ENCODE measurements around the gene ABCC6.
"Not testable (repeated sequence)": the region's sequence is repeated elsewhere in the genome, so short reads cannot be mapped to it uniquely, and the experiment has no call there.

ABCC6 gene

DNA sequence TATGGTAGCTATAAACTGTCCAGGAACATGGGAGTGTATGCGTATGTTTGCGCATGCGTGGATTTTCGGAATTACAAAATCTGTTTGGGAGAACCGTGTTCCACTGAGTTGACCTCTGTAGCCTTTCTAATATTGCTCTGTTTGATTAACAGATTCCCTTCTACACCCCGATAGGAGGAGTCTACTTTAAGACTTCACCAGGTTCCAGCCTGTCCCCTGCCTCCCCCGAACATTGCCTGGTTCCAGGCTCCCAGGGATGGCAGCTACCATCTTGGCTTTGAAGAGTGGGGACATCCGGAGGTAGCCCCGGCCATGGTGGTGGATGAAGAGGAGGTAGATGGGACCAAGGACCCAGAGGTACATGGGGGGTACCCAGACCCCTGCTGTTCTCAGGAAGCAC is 1.9 kb downstream of the ABCC6 start:
- not testable (repeated sequence) for DNase-seq

DNA sequence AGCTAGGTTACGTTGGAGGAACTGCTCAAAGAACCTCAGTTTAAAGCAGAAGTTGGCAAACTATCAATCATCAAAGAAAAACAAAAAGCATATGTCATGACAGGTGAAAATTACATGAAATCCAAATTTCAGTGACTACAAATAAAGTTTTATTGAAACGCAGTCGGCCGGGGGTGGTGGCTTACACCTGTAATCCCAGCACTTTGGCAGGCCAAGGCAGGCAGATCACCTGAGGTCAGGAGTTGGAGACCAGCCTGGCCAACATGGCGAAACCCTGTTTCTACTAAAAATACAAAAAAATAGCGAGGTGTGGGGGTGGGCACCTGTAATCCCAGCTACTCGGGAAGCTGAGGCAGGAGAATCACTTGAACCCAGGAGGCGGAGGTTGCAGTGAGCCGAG is 2.8 kb downstream of the ABCC6 start:
- not testable (repeated sequence) for DNase-seq

DNA sequence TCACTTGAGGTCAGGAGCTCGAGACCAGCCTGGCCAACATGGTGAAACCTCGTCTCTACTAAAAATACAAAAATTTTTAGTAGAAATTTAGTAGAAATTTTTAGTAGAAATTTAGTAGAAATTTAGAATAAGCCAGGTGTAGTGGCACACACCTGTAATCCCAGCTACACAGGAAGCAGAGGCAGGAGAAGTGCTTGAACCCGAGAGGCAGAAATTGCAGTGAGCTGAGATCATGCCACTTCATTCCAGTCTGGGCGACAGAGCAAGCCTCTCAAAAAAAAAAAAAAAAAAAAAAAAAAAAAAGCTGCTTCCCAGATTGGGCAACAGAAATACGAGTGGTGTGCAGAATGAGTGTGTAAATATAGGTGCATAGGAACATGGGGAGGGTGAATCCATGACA is 4.5 kb downstream of the ABCC6 start:
- not testable (repeated sequence) for DNase-seq

DNA sequence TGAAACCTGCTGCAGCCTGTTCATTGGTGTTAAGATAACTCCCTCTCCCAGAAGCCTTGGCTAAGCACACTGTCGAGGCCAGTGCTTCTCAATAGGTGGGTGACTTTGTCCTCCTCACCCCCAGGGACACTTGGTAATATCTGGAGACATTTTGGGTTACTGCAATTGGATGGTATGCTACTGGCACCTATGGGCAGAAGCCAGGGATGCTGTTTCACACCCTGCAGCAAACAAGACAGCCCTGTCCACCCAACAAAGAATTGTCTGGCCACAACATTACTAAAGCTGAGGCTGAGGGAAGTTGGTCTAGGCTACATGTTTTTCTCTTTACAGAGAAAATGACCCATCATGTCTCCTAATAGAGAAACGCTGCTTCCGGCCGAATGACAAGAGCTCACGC is 4.9 kb downstream of the ABCC6 start:
- not testable (repeated sequence) for DNase-seq

DNA sequence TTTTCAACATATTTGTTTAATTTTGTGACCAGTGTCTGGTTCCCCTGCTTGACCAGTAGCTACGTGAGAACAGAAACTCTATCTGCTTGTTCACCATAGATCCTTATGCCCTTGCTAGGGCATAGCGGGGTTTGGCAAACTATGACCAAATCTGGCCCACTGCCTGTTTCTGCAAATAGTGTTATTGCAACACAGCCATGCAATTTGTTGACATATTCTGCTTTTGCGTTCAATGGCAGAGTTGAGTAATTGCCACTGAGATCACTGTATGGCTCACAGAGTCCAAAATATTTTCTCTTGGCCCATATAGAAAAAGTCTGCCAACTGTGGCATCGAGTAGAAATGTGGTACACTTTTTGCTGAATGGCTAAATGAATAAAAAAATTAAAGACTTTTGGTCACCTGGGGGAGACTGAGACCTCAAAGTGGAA is 9.4 kb downstream of the ABCC6 start:
- not testable (repeated sequence) for DNase-seq

DNA sequence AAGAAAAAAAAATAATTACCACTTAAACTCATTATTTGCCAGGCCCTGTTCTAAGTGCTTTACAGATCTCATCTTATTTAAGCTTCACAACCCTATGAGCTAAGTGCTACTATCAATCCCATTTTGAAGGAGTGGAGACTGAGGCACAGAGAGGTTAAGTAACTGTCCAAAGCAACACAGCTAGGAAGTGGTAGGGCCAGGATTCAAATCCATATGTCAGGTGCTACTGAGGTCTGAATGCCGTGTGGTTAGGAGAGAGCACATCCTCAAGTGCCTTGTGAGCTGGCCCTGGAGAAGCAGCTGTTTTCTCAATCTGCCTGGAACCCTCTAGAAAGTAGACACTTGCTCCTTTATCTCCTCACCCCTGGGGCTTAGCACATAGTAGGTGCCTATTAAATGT is 11.9 kb downstream of the ABCC6 start:
- DNase-seq = not testable (repeated sequence)

DNA sequence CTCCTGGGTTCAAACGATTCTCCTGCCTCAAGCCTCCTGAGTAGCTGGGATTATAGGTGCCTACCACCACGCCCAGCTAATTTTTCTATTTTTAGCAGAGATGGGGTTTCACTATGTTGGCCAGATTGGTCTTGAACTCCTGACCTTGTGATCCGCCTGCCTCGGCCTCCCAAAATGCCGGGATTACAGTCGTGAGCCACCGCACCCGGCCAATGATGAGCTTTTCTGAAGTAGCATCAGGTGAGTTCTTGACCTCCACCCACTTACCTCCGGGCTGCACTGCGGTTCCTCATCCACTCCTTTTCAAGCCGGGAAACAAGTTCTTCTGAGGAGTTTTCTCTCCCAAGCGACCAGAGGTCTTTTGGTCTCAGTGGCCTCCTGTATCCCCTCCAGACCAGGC is 14.8 kb downstream of the ABCC6 start:
- not testable (repeated sequence) for DNase-seq

DNA sequence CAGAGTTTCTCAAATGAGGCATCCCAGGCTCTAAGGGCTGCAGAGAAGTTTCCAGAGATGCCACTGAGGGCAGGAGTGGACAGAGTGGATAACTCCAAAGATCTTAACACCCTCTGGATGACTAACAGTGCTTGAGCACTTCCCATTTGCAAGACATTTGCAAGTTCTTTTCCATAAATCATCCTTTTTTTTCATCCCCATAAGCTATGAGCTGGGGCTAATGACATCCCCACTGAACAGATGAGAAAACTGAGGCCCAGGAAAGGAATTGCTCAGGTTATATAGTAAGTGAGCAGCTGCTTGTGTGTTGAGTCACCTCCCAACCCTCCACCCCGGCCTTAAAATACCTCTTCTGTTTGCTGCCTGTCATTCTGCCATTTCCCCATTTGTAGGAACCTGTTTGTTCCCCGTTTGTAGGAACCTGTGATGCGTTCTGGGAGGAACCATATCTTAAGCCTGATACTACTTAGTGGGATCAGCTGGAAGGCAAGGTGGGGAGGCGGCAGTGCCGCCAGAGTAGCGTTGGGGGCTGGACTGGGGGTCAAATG is 15.4 kb downstream of the ABCC6 start:
- DNase-seq = not testable (repeated sequence)

DNA sequence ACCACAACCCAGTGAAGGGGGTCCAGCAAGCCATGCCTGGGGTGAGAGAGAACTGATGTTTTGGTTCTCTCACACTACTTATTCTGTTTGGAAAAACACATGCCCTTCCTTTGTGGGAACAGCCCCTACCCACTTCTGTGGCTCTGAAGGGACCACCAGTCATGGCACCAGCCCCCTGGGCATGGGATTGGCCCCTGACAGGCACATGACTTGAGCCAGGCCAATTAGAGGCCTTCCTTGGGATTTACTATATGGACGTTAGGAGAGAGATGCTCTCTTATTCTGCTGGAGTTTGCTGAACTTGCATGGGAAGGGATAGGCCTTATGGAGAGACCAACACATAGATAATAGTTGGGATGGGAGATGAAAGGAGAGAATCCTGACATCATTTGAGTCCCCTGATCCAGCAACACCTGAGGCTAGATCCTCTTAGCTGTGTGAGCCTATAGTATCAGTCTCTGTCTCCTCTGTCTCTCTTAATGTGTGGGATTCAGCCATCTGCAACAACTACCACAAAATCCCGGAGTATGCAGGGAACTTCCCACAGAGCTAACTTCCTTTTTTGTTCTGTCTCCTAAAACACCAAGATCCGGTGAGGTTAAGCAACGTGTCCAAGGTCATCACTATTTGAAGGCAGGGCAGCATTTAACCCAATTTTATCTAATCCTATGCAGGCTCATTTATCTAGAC is 16.1 kb downstream of the ABCC6 start:
- not testable (repeated sequence) for DNase-seq

DNA sequence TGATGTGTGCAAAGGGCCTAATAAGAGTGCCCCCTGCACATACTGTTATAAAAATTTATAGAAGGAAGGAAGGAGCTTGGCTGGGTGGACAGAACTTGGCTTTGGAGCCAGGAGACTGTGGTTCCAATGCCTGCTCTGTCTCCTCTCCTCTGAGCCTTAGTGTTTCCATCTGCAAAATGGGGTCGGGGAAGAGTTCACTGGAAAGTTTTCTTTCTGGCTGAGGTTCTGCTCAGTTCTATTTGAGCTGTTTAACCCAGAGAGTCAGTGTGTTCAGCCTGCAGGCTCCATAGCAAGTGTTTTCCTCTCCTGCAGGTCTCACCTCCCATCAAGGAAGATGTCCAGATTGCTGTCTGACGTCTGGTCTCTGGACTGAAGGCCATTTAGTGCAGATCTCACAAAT is 17.4 kb downstream of the ABCC6 start:
- DNase-seq = not testable (repeated sequence)

DNA sequence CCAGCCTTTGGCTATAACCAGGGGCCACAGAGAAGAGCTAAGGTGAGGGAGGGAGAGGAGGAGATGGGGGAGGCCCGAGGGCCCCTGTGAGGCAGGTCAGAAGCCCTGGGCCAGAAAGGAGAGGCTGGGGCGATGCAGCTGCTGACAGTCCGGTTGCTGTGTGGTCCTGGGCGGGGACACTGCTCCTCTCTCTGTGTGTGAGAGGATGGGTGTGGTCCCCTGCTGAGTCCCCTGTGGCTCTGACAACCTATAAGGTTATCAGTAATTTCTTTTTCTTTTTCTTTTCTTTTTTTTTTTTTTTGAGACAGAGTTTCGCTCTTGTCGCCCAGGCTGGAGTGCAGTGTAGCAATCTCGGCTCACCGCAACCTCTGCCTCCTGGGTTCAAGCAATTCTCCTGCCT is 18.7 kb downstream of the ABCC6 start:
- not testable (repeated sequence) for DNase-seq

DNA sequence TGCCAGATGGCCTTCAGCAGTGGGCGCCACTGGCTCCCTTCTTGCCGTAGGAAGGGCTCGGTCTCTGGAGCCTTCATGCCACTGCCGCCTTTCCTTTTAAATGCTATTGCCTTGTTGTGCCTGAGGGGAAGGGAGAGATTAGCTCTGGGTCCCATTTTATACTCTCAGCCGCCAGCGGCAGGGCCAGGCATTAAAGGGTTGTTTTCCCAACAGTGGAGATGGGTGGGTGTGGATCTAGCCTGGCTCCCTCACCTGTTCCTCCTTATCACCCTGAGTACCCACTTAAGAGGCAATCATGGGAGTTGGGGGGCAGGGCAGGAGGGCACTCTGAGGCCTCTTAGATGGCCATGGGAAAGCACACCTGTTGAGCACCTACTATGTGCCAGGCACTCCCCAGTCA is 19.8 kb downstream of the ABCC6 start:
- DNase-seq = not testable (repeated sequence)

DNA sequence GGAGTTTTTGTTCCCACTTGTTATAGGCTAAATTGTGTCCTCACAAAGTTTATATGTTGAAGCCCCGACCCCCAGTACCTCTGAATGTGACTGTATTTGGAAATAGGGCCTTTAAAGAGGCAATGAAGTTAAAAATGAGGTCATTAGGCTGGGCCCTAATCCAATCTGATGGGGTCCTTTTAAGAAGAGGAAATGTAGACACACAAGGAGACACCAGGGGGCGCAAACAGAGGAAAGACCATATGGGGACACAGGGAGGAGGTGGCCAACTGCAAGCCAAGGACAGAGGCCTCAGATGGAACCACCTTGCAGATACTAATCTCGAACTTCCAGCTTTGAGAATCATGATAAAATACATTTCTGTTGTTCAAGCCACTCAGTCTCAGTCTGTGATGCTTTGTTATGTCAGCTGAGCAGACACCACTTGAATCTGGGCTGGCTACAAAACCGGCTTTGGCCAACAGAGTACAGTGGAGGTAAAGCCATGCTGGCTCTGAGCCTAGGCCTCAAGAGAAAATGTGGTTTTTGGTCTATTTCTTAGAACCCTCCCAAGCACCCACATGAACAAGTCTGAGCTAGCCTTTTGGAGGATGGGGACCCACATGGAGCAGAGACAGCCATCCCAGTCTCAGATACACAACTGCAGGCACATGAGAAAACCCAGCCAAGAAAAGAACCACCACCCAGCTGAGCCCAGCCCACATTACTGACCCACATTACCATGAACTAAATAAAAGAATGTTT is 20.7 kb downstream of the ABCC6 start:
- DNase-seq = peak; percentile 13

DNA sequence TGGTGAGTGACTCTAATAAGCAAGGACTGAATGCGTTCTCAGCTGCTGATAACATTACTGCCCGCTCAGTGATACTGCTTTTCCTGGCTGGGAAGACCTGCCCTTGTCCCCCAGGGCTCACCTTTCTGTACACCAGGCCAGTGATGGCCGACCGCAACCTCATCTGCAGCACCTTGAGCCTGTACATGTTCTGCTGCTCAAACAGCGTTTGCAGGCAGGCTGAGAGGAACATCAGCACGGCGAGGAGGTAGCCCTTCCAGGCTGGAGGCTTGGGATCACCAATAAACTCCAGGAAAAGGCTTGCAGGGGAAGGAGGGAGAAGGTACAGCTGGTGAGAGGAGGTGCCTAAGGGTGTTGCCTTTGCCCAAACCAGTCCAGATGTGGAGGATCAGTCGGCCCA is 21.4 kb downstream of the ABCC6 start:
- not testable (repeated sequence) for DNase-seq

DNA sequence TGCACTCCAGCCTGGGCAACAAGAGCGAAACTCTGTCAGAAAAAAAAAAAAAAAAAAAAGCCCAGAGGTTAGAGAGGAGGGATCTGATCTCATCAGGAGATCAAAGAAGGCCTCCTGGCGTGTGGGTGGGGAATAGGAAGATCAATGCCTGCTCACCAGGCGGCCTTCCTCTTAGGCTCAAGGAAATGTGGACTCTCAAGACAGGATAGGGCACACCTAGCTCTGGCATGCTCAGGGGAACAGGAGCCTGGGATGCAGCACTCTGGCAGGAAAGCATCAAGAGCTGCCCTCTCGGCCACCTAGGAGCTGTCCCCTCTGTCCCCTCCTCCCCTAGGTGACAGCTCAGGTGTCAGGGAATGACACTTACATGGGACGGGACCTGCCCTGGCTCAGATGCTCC is 22.9 kb downstream of the ABCC6 start:
- DNase-seq = not testable (repeated sequence)

DNA sequence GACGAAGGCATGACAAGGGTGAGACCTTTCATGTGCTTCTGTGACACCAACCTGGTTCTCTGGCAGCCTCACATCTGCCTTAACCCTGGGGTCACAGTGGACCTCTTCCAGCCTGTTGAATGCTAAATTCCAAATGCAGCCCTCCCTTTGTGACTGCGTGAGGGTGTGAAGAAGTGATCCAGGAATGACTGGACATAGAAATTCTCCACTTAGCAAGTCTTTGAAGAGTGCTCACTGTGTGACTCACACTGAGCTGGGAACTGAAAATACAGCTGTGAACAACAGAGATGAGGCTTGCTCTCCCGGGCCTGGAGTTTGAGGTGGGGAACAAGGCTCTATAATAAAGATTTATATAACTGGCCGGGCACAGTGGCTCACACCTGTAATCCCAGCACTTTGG is 23.9 kb downstream of the ABCC6 start:
- not testable (repeated sequence) for DNase-seq

DNA sequence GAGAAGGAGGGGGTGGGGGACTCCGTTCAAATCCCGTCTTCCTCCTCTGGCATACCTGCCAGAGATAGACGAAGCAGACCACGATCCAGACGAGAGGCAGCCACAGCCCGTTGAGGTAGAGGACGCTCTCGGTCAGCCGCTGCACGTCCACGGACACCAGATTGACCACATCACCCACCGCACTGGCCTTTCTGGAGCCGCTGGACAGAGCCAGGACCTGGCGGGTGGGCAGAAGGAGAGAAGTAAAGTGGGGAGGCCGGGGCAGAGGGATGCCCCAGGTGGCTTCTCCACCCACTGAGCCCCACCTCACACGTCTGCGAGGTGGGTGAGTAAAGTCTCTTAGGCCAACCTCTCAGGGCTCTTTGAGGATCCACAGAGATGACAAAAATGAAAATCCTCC is 25.3 kb downstream of the ABCC6 start:
- no peak for DNase-seq

DNA sequence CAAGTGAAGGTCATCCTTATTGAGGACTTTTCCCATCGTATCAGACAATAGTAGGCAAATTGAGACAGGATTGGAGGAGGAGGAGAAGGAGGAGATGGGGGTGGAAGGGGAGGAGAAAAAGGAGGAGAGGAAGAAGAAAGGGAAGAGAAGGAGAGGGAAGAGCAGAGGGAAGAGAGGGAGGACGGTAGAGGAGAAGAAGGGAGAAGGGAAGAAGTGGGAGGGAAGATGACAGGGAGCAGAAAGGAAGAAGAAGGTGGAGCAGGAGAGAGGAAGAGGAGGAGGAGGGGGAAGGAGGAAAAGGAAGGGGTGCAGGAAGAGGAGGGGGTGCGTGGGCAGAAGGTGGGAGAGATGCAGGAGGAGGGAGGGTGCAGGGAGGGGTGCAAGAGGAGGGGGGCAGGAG is 26.0 kb downstream of the ABCC6 start:
- DNase-seq = no peak

DNA sequence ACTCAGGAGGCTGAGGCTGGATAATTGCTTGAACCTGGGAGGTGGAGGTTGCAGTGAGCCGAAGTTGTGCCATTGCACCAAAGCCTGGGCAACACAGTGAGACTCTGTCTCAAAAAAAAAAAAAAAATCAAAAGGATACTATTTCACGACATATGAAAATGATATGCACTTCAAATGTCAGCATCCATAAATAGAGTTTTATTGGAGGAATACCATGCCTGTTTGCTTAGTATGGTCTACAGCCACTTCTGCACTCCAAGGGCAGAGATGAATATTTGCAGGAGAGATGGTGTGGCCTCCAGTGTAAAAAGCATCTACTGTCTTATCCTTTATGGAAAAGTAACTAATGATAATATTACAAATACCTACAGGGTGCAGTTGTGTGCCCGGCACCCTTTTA is 27.2 kb downstream of the ABCC6 start:
- no peak for DNase-seq

DNA sequence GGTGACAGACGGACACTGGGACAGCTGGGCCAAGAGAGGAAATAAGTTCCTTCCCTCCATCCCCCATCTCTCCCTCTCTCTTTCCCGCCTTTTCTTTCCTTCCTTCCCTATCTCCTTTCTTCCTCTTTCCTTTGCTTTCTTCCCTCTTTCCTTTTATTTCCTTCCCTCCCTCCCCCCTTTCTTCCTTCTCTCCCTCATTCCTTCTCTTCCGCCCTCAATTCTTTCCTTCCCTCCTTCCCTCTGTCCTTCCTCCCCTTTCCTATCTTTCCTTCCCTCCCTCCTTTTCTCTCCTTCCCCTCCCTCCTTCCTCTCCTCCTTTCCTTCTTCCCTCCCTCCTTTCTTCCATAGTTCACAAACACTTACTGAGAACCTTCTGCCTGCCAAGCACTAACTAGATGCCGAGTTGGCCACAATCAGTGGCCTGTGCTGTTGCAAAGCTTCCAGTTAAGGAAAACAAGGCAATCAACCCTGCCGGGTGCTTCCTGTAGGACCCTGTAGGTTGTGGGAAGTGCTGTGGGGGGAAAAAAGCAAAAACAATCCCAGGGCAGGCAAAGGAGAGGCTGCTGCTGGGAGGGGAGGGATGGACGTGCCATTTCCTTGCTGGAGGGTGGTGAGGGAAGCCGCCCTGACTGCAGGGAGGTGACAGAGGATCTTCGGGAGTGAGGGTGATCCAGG is 31.7 kb downstream of the ABCC6 start:
- no peak for DNase-seq

DNA sequence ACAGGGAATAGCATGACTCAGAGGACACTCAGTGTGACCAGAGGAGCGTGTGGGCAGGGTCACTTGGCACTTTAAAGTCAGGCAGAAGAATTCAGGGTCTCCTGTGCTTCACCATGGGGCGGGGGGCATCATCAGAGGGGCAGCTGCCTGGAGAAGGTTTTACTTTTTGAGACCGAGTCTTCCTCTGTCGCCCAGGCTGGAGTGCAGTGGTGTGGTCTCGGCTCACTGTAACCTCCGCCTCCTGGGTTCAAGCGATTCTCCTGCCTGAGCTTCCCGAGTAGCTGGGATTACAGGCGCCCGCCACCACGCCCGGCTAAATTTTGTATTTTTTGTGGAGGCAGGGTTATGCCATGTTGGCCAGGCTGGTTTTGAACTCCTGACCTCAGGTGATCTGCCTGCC is 32.3 kb downstream of the ABCC6 start:
- not testable (repeated sequence) for DNase-seq

DNA sequence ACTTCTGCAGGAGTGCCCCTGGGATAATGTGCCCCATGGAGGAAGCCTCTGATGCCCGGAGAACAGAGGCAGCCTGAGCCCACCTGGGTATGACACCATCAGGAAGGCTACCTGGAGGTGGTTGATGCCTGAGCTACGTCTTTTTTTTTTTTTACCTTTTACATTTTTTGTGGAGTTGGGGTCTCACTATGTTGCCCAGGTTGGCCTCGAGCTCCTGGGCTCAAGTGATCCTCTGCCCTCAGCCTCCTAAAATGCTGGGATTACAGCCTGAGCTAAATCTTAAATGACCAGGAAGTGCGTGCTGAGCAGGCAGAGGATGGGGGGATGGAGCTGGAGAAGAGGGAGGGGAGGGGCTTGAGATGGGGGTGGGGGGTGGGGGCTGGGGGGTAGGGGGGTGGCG is 32.7 kb downstream of the ABCC6 start:
- no peak for DNase-seq

DNA sequence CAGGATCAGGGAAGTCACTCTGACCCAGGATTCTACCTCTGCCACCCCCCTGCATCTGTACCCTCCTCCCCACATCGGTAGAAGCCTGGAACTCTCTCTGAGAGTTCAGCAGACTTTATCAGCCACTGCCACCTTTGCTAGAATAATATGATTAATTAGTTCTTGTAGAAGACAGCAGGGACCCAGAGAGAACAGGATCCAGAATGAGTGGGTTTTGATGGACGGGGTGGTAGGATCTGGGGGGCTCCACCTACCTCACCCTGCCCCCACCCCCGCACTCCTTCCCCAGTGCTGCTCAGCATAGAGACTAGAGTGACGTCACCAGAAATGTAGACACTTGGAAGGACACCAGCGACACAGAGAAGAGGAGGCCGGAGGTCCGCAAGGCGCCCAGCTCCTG is 33.5 kb downstream of the ABCC6 start:
- no peak for DNase-seq

DNA sequence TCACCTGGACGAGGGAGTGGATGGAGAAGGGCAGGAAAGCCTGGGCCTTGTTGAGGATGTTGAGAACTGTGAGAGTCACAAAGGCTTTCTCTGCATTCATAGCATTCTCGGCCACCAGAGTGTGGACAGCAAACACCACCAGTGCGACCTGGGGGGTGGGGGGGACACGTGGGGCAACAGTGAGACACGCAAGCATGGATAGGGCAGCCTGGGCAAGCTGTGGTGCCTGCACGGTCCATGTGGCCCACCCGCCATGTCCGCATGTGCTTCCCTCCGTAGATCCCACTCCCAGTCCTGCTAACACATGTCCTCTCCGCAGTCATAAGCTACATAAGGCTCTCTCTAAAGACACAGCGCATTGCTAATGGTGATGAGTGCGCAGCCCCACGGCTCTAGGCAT is 34.5 kb downstream of the ABCC6 start:
- no peak for DNase-seq

Data from CD4-positive, alpha-beta T cell treated with Interleukin-6 for 4 hours (primary cell).